BJ (cell line): ENCODE data around the gene BTBD1. TPM values are rescaled to one million over a fixed set of nuclear protein-coding genes. Genes with fewer than 3 reads are reported as not detected.

Experiments
- CTCF ChIA-PET: fragments of 350-600 bp; formaldehyde crosslinking; extraction: SDS; loops from one replicate; lab custom pipeline; 2021; ENCODE audit warnings: antibody characterized with exemption, inconsistent platforms; lab: Yijun Ruan, JAX
- POLR2A ChIA-PET: fragments of 300-600 bp; sonication (Branson Sonifier 250); formaldehyde crosslinking; extraction: SDS; loops from one replicate; lab custom pipeline; 2021; ENCODE audit warnings: antibody characterized with exemption; lab: Charles Lee
- DNase-seq: peaks from one replicate; pipeline ENCODE4 v3.0.0-alpha.2; 2011; ENCODE audit warnings: low read depth
- H3K27me3 ChIP-seq: 2 replicates; pipeline ENCODE4 v1.6.0; 2011; ENCODE audit warnings: low read length; ENCODE audit not compliant: control insufficient read depth, insufficient read depth
- H3K36me3 ChIP-seq: 2 replicates; pipeline ENCODE4 v1.5.1; 2011; ENCODE audit warnings: low read length; ENCODE audit not compliant: control insufficient read depth, insufficient read depth
- H3K4me3 ChIP-seq: 2 replicates; pipeline ENCODE4 v1.5.1; 2011; ENCODE audit warnings: low read depth, mild to moderate bottlenecking, control low read depth, low read length
- CTCF ChIP-seq: IDR thresholded peaks from 2 replicates; pipeline ENCODE4 v1.5.1; 2011; ENCODE audit warnings: low read depth, mild to moderate bottlenecking, control low read depth, inconsistent platforms, low read length, moderate library complexity; ENCODE audit not compliant: insufficient read depth
- polyA plus RNA-seq: library from polyadenylated mRNA; depleted of rRNA; stranded (reverse); fragments of >200 nt; gene quantifications from 2 replicates; pipeline ENCODE4 v1.2.3, GENCODE V29; 2011

BTBD1 gene
- polyA plus RNA-seq, 1 experiment = 35.0 TPM

GRCh38 chr15:82992436-82992998 lies 74.5 kb downstream of the BTBD1 start:
- Histone ChIP-seq H3K4me3 (no peak overlapping the region), H3K27me3 (no peaks in the 10 kb centered on the region), H3K36me3 (0 out of 2 replicates have a peak, but pooled peaks cover 1% of the 10 kb centered on the region)
- DNase-seq = no peak
- ChIA-PET POLR2A (no interaction called here), CTCF (interaction anchor here (0.7 to 2.1 kb wide), 4 partner anchors 18 to 462 kb away, joined by 3 to 7 read pairs (median 3); partner anchors contain the start of gene C15orf40)
- no peak for TF ChIP-seq CTCF

- 0 out of 2 replicates have a peak, but pooled peaks cover under 1% of the 10 kb centered on the region for H3K36me3 ChIP-seq
- POLR2A ChIA-PET = interaction anchor here (0.6 kb wide), 1 partner anchor 256 kb away, joined by 3 read pairs; no protein-coding TSS in a partner anchor
- H3K27me3 ChIP-seq = no peaks in the 10 kb centered on the region
- peak overlapping the region; percentile 83 for H3K4me3 ChIP-seq
- CTCF ChIA-PET = interaction anchor here (0.9 to 1.7 kb wide), 2 partner anchors 13 to 455 kb away, joined by 3 to 6 read pairs; no protein-coding TSS in a partner anchor
- no peak for DNase-seq
- no peak for TF ChIP-seq CTCF
Measured at GRCh38 chr15:82986442-82986780, 80.6 kb downstream of the BTBD1 start.

GRCh38 chr15:82985688-82986441 lies 81.2 kb downstream of the BTBD1 start, which contains the start of gene RAMAC:
Gene RAMAC, plus strand, starts transcription at chr15:82986210. Its CDS starts 2,809 bp downstream, at chr15:82989019.
- Histone ChIP-seq H3K27me3 (no peaks in the 10 kb centered on the region), H3K4me3 (peak within 1 kb of the TSS; percentile 83), H3K36me3 (no peaks in the 10 kb centered on the region)
- no peak for TF ChIP-seq CTCF
- CTCF ChIA-PET = interaction anchor here (0.9 to 1.7 kb wide), 2 partner anchors 14 to 455 kb away, joined by 3 to 6 read pairs; no protein-coding TSS in a partner anchor
- peak; percentile 66 for DNase-seq
- POLR2A ChIA-PET = interaction anchor here (0.6 kb wide), 1 partner anchor 256 kb away, joined by 3 read pairs; no protein-coding TSS in a partner anchor

GRCh38 chr15:82980981-82981380 lies 86.1 kb downstream of the BTBD1 start:
- DNase-seq = no peak
- POLR2A ChIA-PET = no interaction called here
- CTCF ChIA-PET = no interaction called here
- Histone ChIP-seq H3K36me3 (no peaks in the 10 kb centered on the region), H3K4me3 (no peak overlapping the region), H3K27me3 (no peaks in the 10 kb centered on the region)
- TF ChIP-seq CTCF = no peak

GRCh38 chr15:82979726-82980125 lies 87.3 kb downstream of the BTBD1 start:
- Histone ChIP-seq H3K36me3 (no peaks in the 10 kb centered on the region), H3K4me3 (no peak overlapping the region), H3K27me3 (no peaks in the 10 kb centered on the region)
- no peak for DNase-seq
- ChIA-PET POLR2A (no interaction called here), CTCF (no interaction called here)
- TF ChIP-seq CTCF = no peak
